HEK293 (cell line): ENCODE results near the gene STK24.

Experiments used
- EGR2 ChIP-seq: fragments of 450-650 bp; formaldehyde crosslinking; IDR thresholded peaks from 2 replicates; pipeline ENCODE4 v1.5.1; 2016; ENCODE audit warnings: low read depth, missing biosample characterization, missing genetic modification characterization
- ZFP41 ChIP-seq: fragments of 450-650 bp; formaldehyde crosslinking; IDR thresholded peaks from 2 replicates; pipeline ENCODE4 v1.5.1; 2016; ENCODE audit warnings: missing biosample characterization, missing genetic modification characterization, borderline replicate concordance
- ZNF324 ChIP-seq: fragments of 450-650 bp; formaldehyde crosslinking; IDR thresholded peaks from 2 replicates; pipeline ENCODE4 v1.5.1; 2016; ENCODE audit warnings: missing biosample characterization, missing genetic modification characterization
- ZNF423 ChIP-seq: fragments of 450-650 bp; formaldehyde crosslinking; IDR thresholded peaks from 2 replicates; pipeline ENCODE4 v1.5.1; 2016; ENCODE audit warnings: missing biosample characterization, missing genetic modification characterization
- ZNF670 ChIP-seq: fragments of 450-650 bp; formaldehyde crosslinking; IDR thresholded peaks from 2 replicates; pipeline ENCODE4 v1.5.1; 2016; ENCODE audit warnings: missing biosample characterization, missing genetic modification characterization, low read depth
- ZNF830 ChIP-seq: fragments of 450-650 bp; IDR thresholded peaks from 2 replicates; pipeline ENCODE4 v1.5.0; 2018; ENCODE audit warnings: missing biosample characterization, missing genetic modification characterization, low read depth, mild to moderate bottlenecking, moderate library complexity
- TF ChIP-seq, protein P1 (sequence below): fragments of 450-650 bp; formaldehyde crosslinking; IDR thresholded peaks from 2 replicates; pipeline ENCODE4 v1.5.1; 2016; ENCODE audit warnings: missing biosample characterization, missing genetic modification characterization
- TF ChIP-seq, protein P2 (sequence below): fragments of 450-650 bp; formaldehyde crosslinking; IDR thresholded peaks from 2 replicates; pipeline ENCODE4 v1.5.1; 2016; ENCODE audit warnings: missing biosample characterization, missing genetic modification characterization
- TF ChIP-seq, protein P3 (sequence below): sonication (generic); formaldehyde crosslinking; IDR thresholded peaks from 2 replicates; pipeline ENCODE4 v1.8.1; 2022; ENCODE audit warnings: mild to moderate bottlenecking, moderate library complexity, missing genetic modification reagents

DNA sequence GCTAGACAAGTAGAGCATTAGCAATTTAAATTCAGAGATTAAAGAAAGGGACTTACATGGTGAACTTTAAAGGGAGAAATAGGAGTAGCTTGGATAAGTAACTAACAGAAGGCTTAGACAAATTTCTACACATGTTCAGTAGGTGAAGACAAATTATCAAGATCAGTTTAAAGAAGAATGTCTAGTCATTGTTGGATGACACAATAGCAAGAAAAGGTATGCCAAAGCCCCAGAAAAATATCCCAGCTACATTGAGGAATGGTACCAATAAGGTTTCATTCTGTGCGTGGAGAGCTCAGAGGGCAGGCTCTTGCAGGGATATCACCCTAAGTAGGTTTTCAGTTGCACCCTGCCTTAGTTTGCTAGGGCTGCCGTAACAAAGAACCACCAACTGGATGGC is 3.5 kb upstream of the STK24 start:
- TF ChIP-seq, protein P1, sequence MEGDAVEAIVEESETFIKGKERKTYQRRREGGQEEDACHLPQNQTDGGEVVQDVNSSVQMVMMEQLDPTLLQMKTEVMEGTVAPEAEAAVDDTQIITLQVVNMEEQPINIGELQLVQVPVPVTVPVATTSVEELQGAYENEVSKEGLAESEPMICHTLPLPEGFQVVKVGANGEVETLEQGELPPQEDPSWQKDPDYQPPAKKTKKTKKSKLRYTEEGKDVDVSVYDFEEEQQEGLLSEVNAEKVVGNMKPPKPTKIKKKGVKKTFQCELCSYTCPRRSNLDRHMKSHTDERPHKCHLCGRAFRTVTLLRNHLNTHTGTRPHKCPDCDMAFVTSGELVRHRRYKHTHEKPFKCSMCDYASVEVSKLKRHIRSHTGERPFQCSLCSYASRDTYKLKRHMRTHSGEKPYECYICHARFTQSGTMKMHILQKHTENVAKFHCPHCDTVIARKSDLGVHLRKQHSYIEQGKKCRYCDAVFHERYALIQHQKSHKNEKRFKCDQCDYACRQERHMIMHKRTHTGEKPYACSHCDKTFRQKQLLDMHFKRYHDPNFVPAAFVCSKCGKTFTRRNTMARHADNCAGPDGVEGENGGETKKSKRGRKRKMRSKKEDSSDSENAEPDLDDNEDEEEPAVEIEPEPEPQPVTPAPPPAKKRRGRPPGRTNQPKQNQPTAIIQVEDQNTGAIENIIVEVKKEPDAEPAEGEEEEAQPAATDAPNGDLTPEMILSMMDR, result no peak
- TF ChIP-seq ZNF670 (tag by site-specific recombination) (no peak), EGR2 (no peak), ZFP41 (no peak), ZNF830 (tag by site-specific recombination) (no peak), ZNF423 (tag by site-specific recombination) (no peak), ZNF324 (no peak)
- TF ChIP-seq, protein P2, sequence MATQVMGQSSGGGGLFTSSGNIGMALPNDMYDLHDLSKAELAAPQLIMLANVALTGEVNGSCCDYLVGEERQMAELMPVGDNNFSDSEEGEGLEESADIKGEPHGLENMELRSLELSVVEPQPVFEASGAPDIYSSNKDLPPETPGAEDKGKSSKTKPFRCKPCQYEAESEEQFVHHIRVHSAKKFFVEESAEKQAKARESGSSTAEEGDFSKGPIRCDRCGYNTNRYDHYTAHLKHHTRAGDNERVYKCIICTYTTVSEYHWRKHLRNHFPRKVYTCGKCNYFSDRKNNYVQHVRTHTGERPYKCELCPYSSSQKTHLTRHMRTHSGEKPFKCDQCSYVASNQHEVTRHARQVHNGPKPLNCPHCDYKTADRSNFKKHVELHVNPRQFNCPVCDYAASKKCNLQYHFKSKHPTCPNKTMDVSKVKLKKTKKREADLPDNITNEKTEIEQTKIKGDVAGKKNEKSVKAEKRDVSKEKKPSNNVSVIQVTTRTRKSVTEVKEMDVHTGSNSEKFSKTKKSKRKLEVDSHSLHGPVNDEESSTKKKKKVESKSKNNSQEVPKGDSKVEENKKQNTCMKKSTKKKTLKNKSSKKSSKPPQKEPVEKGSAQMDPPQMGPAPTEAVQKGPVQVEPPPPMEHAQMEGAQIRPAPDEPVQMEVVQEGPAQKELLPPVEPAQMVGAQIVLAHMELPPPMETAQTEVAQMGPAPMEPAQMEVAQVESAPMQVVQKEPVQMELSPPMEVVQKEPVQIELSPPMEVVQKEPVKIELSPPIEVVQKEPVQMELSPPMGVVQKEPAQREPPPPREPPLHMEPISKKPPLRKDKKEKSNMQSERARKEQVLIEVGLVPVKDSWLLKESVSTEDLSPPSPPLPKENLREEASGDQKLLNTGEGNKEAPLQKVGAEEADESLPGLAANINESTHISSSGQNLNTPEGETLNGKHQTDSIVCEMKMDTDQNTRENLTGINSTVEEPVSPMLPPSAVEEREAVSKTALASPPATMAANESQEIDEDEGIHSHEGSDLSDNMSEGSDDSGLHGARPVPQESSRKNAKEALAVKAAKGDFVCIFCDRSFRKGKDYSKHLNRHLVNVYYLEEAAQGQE, result no peak
- TF ChIP-seq, protein P3, sequence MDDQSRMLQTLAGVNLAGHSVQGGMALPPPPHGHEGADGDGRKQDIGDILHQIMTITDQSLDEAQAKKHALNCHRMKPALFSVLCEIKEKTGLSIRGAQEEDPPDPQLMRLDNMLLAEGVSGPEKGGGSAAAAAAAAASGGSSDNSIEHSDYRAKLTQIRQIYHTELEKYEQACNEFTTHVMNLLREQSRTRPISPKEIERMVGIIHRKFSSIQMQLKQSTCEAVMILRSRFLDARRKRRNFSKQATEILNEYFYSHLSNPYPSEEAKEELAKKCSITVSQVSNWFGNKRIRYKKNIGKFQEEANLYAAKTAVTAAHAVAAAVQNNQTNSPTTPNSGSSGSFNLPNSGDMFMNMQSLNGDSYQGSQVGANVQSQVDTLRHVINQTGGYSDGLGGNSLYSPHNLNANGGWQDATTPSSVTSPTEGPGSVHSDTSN (CRISPR knock-in tag), result no peak
